Effector CD8-positive, alpha-beta T cell (primary cell): ENCODE measurements around the gene ST8SIA4.
"Not testable (repeated sequence)": the region's sequence is repeated elsewhere in the genome, so short reads cannot be mapped to it uniquely, and the experiment has no call there.

Experiments
- DNase-seq: peaks from one replicate; lab custom pipeline; 2025; lab: John Stamatoyannopoulos, UW

The ST8SIA4 gene

DNA sequence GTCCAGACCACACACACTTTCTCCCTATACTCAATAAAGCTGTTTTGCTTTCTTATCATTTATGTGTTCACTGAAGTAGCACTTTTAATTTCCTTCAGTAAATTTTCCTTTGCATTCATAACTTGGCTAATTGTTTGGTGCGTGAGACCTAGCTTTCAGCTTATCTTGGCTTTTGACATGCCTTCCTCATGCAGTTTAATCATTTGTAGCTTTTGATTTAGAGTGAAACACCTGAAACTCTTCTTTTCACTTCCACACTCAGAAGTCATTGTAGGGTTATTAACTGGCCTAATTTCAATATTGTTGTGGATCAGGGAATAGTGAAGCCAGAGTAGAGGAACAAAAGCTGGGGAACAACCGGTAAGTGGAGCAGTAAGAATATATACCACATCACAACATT is 114.7 kb downstream of the ST8SIA4 start:
- DNase-seq, result no peak

DNA sequence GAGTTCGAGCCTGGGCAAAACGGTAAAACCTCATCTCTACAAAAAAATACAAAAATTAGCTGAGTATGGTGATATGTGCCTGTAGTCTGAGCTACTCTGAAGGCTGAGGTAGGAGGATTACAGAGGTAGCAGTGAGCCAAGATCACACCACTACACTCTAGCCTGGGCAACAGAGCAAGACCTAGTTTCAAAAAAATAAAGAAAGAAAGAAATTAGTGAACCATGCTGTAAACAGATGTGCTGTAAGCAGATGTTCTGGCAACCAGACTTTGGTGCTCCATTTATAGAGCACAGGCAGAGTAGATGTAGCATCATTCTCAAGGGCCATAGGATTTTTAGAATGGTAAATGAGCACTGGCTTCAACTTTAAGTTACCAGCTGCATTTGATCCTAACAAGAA is 115.4 kb downstream of the ST8SIA4 start:
- DNase-seq, result no peak

DNA sequence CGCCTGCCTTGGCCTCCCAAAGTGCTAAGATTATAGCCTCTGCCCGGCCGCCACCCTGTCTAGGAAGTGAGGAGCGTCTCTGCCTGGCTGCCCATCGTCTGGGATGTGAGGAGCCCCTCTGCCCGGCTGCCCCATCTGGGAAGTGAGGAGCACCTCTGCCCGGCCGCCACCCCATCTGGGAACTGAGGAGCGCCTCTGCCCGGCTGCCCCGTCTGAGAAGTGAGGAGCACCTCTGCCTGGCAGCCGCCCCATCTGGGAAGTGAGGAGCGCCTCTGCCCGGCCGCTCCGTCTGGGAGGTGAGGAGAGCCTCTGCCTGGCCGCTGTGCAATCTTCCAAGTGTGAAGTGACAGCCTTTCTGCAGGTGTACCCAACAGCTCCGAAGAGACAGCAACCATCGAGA is 117.5 kb downstream of the ST8SIA4 start:
- DNase-seq, result not testable (repeated sequence)

DNA sequence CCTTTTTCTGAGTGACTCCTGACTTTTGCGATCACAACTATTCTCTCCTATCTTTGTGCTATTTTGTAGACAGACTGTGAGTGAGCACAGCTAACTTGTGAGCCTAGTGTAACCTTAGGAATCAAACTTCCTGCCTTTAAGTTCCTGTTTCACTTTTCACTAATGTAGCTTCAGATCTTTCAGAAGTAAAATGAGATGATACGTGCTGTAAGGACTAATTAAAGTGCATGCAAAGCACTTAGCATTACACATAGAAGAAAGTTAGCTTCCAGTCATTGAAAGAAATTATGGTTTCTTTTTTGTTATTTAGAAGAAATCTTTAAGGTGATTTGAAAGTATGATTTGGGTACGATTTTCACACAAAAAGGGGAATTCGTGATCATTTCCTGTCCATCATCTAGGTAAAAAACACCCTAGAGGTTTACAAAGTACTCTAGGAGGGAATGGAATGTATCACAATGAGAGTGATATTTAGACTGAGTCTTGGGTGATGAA is 122.7 kb downstream of the ST8SIA4 start:
- no peak for DNase-seq

DNA sequence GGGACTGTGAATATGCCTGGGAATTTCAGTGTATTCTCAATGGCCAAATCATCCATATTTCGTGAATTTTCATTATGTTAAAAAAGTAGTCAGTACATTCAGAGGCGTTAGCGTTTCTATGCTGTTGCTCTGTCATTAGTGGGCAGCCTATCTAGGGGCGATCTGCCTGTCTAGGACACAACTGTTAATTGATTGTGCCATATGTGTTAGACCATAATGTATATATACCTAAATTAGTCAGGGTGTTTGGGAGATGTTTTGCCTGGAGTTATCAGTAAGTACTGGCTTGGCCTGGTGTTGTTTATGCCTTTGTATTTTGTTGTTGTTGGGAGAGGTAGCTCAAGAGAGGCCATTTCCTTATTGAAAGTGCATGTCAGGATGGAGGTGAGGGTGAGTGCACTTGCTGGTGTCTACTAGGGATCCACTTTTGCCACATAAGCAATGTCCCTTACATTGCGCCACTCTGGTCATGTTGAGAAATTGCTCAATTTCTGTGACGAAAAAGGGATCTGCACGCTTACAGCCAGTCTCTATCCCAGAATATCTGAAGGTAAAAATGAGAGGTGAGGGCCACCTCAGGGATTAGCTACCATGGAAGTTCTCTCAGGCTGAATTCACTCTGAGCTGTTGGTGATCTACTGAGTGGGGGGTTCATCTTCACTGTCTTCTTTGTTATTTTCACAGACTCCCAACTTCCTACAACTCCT is 123.3 kb downstream of the ST8SIA4 start:
- no peak for DNase-seq

DNA sequence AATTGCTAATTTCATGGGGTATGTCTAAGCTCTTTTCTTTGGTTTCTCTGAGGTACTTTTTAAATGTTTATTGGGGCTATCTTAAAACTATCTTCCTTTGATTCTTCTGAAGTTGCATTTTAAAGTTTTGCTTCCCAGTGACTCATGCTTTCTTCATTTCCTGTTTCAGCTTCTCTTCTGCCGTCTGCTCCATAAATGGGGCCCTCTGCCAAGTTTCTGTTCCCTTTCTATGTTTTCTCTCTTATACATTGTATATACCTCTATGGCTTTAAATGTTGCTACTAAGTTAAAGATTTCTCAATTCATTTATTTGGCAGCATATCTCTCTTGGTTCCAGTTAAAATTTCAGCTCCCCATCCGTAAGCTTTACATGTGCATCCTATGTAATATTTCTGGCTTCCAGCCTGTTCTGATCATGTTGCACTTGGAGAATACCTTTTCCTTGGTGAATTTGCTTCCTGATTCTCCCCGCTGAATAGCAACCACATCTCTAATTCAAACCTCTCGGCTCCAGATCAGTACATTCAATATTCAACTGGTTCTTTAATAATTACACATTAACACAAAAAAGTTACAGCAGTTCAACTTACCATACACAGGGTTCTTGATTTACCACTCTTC is 125.3 kb downstream of the ST8SIA4 start:
- DNase-seq, result no peak

DNA sequence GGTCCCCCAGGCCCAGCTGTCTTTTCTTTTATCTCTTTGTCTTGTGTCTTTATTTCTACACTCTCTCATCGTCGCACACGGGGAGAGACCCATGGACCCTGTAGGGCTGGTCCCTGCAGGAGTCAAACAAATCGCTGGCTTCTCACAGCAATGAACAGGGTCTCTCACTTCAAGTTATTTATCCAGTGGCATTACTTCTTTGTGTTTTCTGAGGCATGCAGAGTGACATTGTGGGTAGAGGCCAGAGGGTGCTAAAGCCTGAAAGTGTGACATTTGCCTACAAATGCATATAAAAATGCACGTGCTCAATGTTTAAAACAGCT is 127.6 kb downstream of the ST8SIA4 start:
- DNase-seq, result no peak

DNA sequence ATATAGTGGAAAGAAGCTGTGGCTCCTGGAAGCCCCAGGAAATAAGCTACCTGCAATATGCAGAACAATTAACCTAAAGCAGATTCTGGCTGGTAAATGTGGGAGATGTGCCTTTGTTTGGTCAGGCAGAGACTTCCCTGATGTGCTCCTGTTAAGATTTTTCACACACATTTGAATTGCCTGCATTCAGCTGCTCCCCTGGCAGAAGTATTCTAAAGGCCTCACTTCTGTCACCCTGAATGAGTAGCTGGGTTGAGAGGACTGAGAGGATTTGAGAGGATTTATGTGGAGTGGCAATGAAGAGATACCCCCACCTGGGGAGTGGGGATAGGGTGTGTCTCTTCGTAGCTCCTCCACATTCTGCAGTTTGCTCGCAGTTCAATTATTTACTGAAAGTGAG is 130.5 kb downstream of the ST8SIA4 start:
- DNase-seq, result no peak

DNA sequence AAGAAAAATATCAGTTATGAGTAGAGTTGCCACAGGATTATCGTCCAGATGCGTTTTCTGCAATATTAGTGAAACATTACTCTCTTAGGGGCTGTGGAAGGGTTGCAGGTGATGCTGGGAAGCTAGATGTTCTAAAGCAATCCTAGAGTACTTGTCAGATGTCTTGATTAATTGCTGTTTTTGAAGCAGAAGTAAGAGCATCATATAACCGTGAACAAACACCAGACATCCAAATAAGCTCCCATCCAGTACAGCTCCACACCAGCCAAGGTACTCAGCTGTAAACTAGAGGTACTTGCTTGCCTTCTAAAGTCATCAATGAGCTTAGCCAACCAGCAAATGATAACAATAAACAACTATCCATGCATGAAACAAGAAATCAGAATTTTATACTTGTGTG is 131.1 kb downstream of the ST8SIA4 start:
- DNase-seq, result no peak

DNA sequence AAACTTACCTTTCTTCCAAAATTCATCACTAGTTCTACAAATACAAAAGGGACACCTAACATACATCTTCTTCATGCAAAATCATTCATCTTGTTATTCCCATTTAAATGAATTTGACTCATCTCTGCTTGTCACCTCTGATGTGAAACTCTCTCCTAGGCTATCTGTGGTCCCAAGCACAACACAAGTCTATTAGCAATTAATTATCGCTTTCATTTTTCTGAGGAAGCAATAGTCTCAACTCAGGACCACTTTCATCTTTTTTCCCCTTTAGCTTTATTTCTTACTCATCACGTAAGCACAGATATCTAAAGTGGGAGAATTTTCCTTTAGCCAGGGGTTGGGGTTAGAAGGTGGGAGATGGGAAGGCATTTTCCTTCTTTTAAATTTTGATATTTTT is 131.9 kb downstream of the ST8SIA4 start:
- DNase-seq, result no peak

DNA sequence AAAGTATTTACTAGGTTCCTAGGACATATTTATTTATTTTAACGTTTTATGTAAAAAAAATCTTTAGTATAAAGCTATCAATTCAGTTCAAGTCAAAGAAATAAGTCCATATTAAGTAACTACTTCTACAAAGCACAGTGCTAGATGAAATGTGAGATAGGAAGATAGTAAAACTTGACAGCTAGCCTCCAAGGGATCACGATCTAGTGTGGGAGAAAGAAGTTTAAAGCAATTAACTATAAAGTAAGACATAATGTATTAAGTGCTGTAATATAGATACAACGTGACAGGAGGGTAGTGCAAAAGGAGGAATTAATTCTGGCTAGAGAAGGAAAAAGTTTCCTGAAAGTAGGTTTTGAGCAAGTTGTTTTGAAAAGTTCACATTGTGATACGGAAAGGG is 134.9 kb downstream of the ST8SIA4 start:
- DNase-seq, result no peak

DNA sequence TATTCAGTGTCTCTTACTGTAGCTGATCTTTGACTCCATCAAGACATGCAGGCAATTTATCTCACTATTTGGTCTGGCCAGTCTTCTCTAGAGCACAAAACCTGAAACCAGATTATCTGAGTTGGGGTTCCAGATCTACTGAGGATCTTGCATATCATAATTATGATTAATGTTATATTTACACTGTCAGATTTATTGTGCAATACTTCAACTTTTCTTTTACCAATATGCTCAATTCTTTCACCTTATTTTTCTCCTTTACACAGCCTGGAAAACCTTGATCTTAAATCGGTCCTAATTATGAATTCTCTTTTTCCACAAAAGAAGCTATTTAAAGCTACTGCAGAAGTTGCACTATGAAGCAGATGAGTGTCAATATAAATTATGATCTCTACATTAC is 140.1 kb downstream of the ST8SIA4 start:
- DNase-seq, result no peak

DNA sequence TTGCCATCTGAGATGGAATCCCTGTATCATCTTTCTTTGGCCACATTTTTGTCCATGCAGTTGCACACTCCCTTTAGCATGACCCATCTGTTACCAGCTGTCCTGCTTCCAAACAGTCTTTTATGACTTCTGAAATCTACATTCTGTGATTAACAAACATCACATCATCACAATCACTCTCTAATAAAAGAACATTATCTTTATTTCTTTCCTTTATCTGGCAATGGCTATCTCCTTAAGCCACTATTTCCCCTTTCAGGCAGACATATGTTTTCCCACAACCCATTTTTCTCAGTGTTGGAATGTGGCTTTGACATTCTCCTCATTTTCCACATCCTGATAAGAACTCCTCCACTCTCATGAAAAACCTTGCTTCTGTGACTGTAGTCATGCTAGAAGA is 141.0 kb downstream of the ST8SIA4 start:
- no peak for DNase-seq

DNA sequence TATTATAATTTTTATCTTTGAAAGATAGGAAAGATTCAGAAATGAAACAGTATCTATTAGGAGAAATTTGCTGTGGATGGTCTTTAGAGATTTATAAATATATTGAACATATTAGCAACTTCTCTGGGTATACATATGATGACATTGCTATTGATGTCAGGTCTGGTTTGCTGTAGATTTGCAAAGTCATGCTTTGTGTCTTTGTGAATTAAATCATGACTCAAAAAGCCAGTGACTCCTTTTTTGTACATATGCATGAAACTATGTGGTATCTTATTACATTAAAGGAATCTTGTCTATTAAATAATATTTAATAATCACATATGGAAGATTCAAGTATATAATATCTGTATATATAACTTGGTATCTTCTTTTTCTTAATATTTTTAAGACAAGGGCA is 141.9 kb downstream of the ST8SIA4 start:
- no peak for DNase-seq

DNA sequence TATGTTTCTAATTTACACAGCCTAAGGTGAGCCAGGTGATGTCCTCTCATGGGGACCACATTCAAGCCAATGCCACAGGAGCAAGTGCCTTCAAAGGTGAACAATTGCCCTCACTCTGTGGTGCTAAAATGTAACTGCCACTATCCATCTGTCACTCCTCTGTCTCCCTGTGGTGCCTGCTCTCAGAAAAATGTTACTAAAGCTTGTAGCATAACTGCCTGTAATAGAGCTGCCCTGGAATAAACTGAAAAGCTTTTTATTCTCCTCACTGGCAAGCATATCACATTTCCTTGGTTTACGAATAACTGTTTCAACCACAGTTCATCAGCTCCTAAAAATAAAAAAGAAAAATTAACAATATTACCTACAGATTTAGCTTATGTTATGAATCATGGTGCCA is 142.4 kb downstream of the ST8SIA4 start:
- DNase-seq, result no peak

DNA sequence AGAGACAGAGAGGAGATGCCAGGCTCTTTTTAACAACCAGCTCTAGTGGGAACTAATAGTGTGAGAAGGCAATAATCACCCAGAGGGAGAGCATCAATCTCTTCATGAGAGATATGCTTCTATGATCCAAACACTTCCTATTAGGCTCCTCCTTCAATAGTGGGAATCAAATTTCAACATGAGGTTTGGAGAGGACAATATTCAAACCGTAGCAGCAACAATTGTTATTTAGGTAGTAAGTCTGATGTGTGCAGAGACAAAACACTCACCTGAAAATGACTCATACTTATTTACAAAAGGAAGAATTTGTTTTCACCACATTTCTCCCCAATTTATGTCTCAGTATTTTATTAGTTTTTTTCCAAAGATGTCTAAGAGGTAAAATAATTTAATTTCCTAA is 144.3 kb downstream of the ST8SIA4 start:
- no peak for DNase-seq

DNA sequence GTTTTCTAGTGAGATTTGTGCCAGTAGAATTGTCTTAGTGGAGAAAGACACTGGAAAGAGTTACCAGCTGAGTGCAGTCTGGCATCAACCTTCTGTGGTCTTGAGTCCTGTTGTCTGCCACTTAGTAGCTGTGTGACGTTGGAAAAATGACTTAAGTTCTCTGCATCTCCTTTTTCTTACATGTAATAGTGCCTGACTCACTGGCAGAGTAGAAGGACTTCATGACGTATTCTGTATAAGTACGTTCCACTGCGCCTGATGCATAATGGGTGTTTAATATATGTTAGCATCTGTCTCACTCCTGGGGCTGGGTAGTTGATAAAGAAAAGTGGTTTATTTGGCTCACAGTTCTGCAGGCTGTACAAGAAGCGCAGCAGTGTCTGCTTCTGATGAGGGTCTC is 144.8 kb downstream of the ST8SIA4 start:
- no peak for DNase-seq

DNA sequence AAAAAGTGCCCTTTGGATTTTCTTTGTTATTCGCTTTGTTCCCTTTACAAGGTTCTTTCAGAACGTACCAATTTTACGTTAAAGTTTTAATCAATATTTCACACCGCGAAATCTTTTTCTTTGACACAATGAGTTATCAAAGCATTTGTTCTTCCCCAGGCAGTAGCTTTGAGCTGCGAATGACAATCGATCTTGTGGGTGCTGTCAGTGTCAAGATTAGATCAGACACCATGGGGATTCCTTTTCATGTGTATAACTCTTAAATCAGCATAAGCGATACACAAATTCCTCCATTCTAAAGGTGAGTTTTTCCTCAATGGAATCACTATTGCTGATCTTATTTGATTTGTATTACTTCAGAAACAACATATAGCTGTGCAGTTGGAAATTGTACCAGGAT is 145.5 kb downstream of the ST8SIA4 start:
- no peak for DNase-seq
